ENCODE data around the gene SLTM.
"Not testable (repeated sequence)": the region's sequence is repeated elsewhere in the genome, so short reads cannot be mapped to it uniquely, and the experiment has no call there.

The SLTM gene

GRCh38 chr15:58951388-58952007 lies 18.0 kb upstream of the SLTM start:
- in situ Hi-C loops (cut with MboI; ENCODE audit: low pct_unique_long_range_greater_than_20kb, low sequenced_read_pairs, unreplicated experiment) = loop anchor here (25.0 kb wide), 1 partner anchor 714 kb away; no protein-coding TSS in a partner anchor
- no peak for TF ChIP-seq CTCF (IDR thresholded peaks at IDR 0.05; ENCODE audit: extremely low read depth, insufficient read depth, missing control alignments)
- no peak for DNase-seq (ENCODE audit: low spot score)

GRCh38 chr15:58947179-58947578 lies 13.7 kb upstream of the SLTM start:
- in situ Hi-C loops (cut with MboI; ENCODE audit: low pct_unique_long_range_greater_than_20kb, low sequenced_read_pairs, unreplicated experiment) = no loop called here
- TF ChIP-seq CTCF (IDR thresholded peaks at IDR 0.05; ENCODE audit: extremely low read depth, insufficient read depth, missing control alignments) = no peak
- DNase-seq (ENCODE audit: low spot score) = no peak

GRCh38 chr15:58934974-58935373 lies 1.5 kb upstream of the SLTM start:
- in situ Hi-C loops (cut with MboI; ENCODE audit: low pct_unique_long_range_greater_than_20kb, low sequenced_read_pairs, unreplicated experiment); DNase-seq (ENCODE audit: low spot score): not testable (repeated sequence)

- DNase-seq (ENCODE audit: low spot score) = no peak
- no peak for TF ChIP-seq CTCF (IDR thresholded peaks at IDR 0.05; ENCODE audit: extremely low read depth, insufficient read depth, missing control alignments)
- in situ Hi-C loops (cut with MboI; ENCODE audit: low pct_unique_long_range_greater_than_20kb, low sequenced_read_pairs, unreplicated experiment) = no loop called here
Measured at GRCh38 chr15:58934521-58934920, 1.0 kb upstream of the SLTM start.

- no peak for TF ChIP-seq CTCF (IDR thresholded peaks at IDR 0.05; ENCODE audit: extremely low read depth, insufficient read depth, missing control alignments)
- DNase-seq (ENCODE audit: low spot score) = no peak
- in situ Hi-C loops (cut with MboI; ENCODE audit: low pct_unique_long_range_greater_than_20kb, low sequenced_read_pairs, unreplicated experiment) = no loop called here
Measured at GRCh38 chr15:58934114-58934447, 602 bp upstream of the SLTM start.

GRCh38 chr15:58932710-58933280 lies 684 bp downstream of the SLTM start:
- TF ChIP-seq CTCF (IDR thresholded peaks at IDR 0.05; ENCODE audit: extremely low read depth, insufficient read depth, missing control alignments) = no peak
- in situ Hi-C loops (cut with MboI; ENCODE audit: low pct_unique_long_range_greater_than_20kb, low sequenced_read_pairs, unreplicated experiment) = no loop called here
- DNase-seq (ENCODE audit: low spot score) = no peak

- peak; percentile 59 for DNase-seq (ENCODE audit: low spot score)
- in situ Hi-C loops (cut with MboI; ENCODE audit: low pct_unique_long_range_greater_than_20kb, low sequenced_read_pairs, unreplicated experiment) = no loop called here
- TF ChIP-seq CTCF (IDR thresholded peaks at IDR 0.05; ENCODE audit: extremely low read depth, insufficient read depth, missing control alignments) = no peak
Measured at GRCh38 chr15:58931987-58932588, 1.4 kb downstream of the SLTM start.

All from GM13977 (cell line).